Activated CD8-positive, alpha-beta memory T cell treated with anti-CD3 and anti-CD28 coated beads, Interleukin-2, amount 50 U/mL, for 48 hours (primary cell): Measurements from ENCODE around the gene GNAQ.

Experiments used
- DNase-seq: peaks from one replicate; pipeline ENCODE4 v3.0.0-alpha.2; 2020

Gene GNAQ

DNA sequence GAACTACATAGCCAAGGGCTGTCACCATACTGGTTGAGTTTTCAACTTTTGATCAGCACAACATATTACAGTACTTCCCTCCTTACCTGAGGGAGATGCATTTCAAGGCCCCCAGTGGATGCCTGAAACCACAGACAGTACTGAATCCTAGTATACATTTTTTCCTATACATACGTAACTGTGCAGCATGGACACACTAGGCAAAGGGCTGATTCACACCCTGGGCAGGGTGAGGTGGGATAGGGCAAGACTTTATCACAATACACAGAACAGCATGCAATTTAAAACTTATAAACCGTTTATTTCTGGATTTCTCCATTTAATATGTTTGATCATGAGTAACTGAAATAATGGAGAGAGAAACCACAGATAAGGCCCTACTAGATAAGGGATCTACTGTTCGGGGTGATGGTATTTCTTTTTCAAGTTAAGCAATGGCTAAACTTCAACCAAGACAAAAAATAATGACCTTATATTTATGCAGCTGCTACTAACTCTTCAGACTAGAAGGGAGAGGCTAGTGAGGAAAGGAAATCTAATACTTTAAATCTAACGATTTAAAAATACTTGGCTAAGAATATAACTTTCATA lies 196.6 kb downstream of the GNAQ start:
- DNase-seq: no peak

DNA sequence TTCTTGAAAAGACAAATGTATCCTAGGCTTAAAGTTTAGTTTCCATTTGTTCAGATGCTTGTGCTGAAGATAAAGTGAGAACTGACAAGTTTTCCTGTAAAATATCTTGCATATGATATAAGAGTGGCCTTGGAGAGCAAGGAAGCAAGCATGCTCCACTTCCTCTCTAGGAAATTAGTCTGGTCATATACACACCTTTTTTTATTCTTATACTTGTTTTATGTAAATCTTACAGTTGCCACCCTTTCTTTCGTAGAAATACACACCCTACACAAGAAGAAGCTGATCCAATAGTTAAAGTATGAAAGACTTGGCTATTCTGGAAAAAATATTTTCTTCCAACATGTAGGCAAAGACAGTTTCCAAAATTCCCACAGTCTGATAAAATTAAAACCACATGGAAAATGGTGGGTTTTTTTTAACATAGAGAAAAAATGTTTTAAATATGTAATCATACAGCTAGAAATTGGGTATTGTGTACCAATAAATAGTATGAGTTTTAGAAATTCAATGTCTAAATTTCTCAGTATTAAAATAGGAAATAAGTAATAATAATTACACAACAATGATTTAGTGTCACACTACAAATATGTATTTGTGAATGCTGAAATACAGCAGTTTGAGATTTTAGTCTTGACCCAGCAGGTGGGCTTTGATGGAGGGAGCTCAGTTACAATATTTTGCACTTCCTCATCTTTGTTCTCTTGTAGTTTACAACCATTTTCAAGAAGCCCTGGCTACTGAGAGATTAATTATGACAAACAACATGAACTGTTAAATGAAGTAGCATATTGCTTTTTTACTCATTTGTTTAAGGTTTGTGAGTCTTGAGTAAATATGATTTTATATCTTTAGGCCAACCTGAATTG lies 197.8 kb downstream of the GNAQ start:
- no peak for DNase-seq

GRCh38 chr9:77832639-77833038 lies 199.0 kb downstream of the GNAQ start:
- no peak for DNase-seq

DNA sequence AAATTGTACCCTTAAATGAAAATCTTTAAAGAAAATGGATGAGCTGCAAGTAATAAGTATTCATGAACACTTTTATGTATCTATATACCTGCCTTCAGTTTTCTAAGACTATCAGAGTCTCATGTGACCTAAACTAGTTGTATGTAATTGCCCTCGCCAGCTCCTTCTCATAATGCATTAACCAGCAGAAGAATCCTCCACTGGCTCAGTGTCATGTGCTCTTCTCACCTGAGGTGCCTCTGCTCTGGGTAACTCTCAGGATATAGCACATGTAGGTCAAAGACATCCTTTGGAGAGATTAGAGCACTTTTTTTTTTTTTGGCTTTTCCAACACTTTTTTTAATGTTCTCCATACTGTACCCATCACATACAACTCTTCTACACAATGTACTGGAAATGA lies 199.8 kb downstream of the GNAQ start:
- DNase-seq: no peak

DNA sequence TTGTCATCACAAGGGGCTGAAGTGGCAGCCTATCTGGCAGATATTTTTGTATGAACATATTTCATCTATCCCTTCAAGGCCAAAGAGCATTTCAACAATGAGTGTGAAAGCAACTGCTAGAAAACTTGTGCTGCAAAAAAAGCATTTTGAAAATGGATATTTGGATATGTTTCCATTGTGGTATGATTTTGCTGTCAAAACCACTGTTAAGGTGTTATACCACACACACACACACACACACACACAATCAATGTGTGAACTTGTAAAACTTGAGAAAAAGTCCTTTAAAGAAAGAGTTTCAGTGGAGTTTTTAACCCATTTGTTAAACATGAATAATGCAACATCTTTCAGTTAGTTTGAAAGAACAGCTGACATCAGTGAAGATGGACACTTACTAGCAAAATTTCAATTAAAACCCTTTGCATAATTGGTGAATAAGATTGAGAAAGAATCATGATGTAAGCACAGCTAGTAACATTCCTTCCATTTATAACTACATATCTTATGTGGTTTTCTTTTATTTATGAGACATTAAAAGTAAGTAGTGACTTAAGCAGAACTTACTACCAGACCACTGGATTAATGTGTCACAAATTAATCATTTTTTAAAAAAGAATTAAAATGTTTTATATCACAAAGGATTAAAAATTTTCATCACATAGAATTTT lies 200.9 kb downstream of the GNAQ start:
- no peak for DNase-seq

DNA sequence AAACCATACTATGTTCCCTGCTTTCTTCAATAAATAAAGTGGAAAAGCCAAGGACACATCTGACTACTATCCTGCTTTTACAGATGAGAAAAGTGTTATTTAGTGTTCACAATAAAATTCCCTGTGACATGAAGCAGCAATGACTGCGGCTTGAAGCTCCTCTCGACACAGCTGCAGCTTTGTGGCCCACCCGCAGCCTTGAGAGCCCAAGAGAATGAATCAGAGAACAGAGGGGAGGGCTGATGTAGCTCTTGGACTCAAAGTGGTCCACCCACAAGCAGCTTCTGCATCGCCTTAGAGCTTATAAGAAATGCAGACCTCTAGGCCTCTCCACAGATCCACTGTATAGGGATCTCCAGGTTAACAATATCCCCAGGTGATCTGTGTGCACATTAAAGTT lies 202.2 kb downstream of the GNAQ start:
- DNase-seq: no peak

DNA sequence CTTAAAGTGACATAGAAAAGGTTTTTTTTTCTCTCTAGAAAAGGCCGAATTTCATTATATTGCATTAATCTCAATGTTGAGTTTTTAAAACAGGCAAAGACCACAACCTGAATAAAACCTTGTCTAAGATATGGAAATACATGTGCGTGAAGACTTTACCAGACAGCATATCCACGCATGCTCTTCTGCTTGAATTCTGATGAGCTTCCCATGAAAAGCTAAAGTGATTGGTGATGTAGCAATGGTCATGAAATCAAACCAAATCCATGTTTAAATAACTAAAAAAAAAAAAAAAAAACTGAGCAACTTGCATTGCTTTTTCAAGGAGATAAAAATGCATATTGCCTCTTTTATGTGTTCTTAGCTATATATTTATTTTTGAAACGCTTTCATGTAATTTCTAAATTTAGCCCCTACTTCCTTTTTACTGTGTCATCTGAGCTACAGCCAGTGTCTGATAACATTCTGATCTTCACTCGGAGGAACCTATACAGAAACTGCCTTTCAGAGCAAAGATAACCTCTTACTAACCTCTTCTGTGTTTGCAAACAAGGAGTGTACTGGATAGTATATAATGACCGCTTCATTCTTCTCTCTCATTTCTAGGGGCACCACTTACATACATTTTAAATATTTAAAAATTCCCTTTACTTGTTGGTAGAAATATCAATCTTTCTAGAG lies 204.4 kb downstream of the GNAQ start:
- DNase-seq: no peak

GRCh38 chr9:77826621-77827020 lies 205.0 kb downstream of the GNAQ start:
- no peak for DNase-seq

- DNase-seq: no peak
Measured at GRCh38 chr9:77826116-77826515, 205.5 kb downstream of the GNAQ start.

- DNase-seq: no peak
Measured at GRCh38 chr9:77825361-77825760, 206.2 kb downstream of the GNAQ start.

DNA sequence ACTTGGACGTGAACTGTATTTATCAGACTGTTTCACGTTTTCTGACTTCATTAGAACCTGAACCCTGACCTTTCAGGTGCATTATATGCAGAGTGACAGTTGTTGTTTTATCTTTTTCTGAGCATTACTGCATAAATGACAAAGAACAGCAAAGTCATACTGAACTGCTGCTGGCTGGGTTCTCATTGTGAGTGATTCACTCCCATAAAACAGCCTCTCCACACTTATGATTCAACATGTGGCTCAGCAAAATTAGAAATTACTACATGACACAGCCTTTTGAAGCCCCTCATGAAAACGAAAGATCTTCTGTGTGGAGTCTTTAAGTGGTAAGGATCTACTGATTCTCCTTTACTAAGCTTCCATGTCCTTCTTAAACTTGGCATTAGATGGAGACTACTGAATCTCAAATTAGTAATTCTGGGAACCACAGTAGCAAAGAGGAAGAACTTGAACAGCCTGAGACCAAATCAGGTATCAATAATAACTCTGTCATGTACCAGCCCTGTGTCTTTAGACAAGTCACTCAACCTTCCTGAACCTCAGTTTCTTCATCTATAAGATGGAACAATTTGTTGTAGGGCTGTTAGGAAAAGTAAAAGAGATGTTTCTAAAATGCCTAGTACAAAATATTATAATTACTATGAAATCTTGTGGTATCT lies 211.2 kb downstream of the GNAQ start:
- DNase-seq: no peak

- DNase-seq: no peak
Measured at GRCh38 chr9:77819657-77820056, 212.0 kb downstream of the GNAQ start.

DNA sequence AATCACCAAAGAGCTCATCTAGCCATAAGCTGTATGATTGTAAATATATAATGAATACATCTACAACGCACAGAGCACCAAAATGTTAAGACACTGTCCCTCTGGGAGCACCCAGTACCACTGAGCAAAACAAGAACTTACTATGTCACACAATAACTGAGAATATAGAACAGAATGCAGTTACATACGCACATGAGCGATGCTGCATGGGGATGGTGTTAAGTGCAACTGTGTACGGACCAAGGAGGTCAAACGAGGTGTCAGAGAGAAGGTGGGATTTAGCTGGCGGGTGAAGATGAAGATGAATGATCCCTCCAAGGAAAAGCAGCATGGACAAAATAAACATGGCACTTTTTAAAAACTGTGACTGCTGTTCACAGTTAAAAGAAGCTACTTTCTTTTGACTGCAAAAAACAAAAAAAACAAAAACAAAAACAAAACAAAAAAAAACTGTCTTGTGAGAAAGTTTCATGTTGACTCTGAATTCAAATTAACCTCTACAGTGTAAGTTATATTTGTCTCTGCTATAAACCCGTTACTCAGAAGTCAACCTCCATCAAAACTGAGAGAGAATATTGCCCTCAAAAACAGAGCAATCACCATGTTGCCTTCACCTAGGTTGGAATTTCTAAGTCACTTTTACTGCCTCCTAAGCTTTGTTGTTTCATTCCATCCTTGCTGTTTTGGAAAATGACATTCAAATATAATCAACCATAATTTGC lies 213.9 kb downstream of the GNAQ start:
- no peak for DNase-seq

DNA sequence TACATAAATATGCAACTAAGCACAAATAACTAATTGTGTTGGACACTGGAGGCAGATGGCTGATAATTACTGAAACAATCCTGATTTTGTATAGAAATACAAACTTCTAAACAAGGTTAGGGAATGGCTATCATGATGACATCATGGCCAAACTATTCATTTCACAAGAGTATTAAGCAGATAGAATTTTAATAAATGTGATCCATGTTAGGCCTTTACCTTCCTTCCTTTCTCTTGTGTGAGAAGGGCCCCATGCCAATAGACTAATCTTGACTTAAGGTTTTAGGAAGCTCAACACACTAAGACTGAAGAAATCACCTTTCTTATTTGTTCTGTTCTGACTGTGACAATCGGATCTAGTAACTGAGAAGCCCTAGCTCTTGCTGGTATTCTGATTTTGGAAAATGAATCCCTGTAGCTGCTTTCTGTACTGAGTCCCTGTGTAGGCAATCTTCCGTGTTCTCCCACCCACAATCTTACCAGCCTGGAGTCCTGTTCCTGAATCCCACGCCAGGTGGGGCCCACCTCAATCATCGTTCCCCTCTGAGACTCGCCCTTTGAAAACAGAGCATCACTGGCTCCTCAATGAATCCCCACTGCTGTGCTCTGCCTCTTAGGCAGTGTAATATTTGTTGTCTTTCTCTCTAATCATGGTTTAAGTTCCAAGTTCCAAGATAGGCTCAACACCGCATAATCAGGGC lies 214.8 kb downstream of the GNAQ start:
- no peak for DNase-seq

DNA sequence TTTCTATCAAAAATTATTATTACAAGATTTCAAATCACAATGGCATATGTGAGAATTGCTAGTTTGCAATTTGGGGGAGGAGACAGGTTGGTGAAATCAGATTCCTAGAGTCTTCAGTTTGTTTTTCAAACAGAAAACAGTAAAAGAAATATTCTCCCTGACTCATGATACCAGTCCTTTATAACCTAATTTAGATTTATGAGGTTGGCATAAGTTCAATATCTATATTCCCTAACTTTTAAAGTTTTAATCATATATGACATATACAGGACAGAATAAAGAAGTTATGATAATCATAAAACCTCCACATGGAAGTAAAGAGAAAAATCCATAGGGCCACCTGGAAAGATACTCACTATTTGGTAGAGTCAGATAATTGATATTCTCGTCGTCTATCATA lies 216.4 kb downstream of the GNAQ start:
- no peak for DNase-seq

GRCh38 chr9:77811832-77812231 lies 219.8 kb downstream of the GNAQ start:
- DNase-seq: no peak

DNA sequence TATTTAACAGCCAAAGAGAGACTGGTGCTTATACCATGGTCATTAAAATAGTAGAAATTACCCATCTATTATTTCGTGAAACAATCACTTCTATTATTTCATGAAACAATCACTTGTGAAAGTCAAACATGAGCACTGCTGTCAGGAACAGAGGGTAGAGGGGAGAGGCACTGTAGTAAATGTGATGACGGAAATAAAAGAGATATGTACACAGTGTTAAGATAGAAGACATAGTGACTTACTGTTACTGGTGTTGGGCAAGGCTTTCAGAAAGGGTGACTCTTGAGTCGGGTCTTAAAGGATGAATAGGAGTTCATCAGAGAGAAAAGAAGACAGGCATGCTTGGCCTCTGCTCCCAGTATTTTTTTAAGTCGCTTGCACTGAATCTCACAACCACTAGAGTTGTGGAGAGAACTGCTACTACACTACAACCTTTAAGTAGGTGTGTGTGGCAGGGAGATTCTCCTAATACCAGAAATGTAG lies 220.9 kb downstream of the GNAQ start:
- DNase-seq: no peak

DNA sequence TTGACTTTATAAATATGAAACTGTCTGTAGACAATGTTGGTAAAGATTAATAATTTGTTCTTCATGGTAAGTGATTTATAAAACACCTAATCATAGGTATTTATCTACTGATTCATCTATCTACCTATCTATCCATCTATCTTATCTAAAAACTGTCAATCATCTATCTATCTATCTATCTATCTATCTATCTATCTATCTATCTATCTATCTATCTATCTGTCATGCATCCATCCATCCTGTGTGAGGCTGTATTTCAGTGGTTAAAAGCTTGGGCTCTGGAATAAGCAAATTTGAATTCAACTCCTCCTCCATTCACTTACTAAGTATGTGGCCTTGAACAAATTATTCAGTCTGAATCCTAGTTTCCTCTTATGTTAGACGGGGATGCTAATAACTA lies 221.6 kb downstream of the GNAQ start:
- no peak for DNase-seq

- no peak for DNase-seq
Measured at GRCh38 chr9:77809552-77809951, 222.1 kb downstream of the GNAQ start.

DNA sequence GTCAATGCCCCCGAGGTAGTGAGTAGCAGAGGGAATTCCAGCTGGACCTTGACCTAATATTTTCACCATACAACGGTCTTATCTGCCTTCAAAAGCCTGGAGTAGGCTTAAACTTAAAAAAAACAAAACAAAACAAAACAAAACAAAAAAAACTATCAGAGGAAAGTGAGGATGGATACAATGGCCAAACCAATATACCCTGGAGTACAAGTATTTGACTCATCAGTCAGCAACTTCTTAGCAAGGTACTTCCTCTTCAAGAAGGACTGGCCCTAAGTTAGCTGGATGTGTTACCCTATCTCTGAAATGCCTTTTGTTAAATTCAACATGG lies 222.9 kb downstream of the GNAQ start:
- DNase-seq: no peak
